Activated CD4-positive, alpha-beta T cell treated with anti-CD3 and anti-CD28 coated beads, Interleukin-2, amount 10 ng/mL, durations not matched to agents 7 days and 5 days (primary cell): ENCODE measurements around the gene DCBLD1. TPM values are rescaled to one million over a fixed set of nuclear protein-coding genes. Genes with fewer than 3 reads are reported as not detected.
"Not testable (repeated sequence)": the region's sequence is repeated elsewhere in the genome, so short reads cannot be mapped to it uniquely, and the experiment has no call there.

Experiments used
- CTCF ChIA-PET: fragments of 350-600 bp; sonication (Branson Sonifier 250); formaldehyde crosslinking; loops from one replicate; lab custom pipeline; 2021; ENCODE audit warnings: antibody characterized with exemption; lab: Charles Lee
- POLR2A ChIA-PET: fragments of 350-600 bp; sonication (Branson Sonifier 250); formaldehyde crosslinking; loops from one replicate; lab custom pipeline; 2021; ENCODE audit warnings: antibody characterized with exemption; lab: Charles Lee
- DNase-seq: peaks from one replicate; pipeline ENCODE4 v3.0.0-alpha.2; 2020
- H3K27ac Mint-ChIP-seq: one replicate; pipeline ENCODE4 v1.8.0; 2021; ENCODE audit warnings: mild to moderate bottlenecking, moderate library complexity, mixed read lengths
- H3K27me3 Mint-ChIP-seq: one replicate; pipeline ENCODE4 v1.8.0; 2021; ENCODE audit warnings: mixed read lengths
- H3K36me3 Mint-ChIP-seq: one replicate; pipeline ENCODE4 v1.8.0; 2021; ENCODE audit warnings: low read depth, mixed read lengths
- H3K4me1 Mint-ChIP-seq: one replicate; pipeline ENCODE4 v1.8.0; 2021; ENCODE audit warnings: mixed read lengths
- H3K4me3 Mint-ChIP-seq: one replicate; pipeline ENCODE4 v1.8.0; 2021; ENCODE audit warnings: mild to moderate bottlenecking, moderate library complexity, mixed read lengths
- H3K9me3 Mint-ChIP-seq: one replicate; pipeline ENCODE4 v1.8.0; 2021; ENCODE audit warnings: mixed read lengths
- total RNA-seq, 2 experiments: library from RNA; stranded (reverse); gene quantifications; one replicate each; pipeline ENCODE4 v1.2.3, GENCODE V29; 2021

The DCBLD1 gene
- total RNA-seq, 2 experiments from 2014 or later: 3.7 to 5.1 TPM

- Mint-ChIP-seq H3K27me3 (peaks cover 1% of the 10 kb centered on the region), H3K27ac (no peak overlapping the region), H3K4me1 (no peaks in the 10 kb centered on the region), H3K4me3 (no peak overlapping the region), H3K36me3 (no peaks in the 10 kb centered on the region), H3K9me3 (no peaks in the 10 kb centered on the region)
- ChIA-PET CTCF (no interaction called here), POLR2A (no interaction called here)
- no peak for DNase-seq
These were observed 23.8 kb downstream of the DCBLD1 start for GRCh38 chr6:117506180-117506835.

- H3K36me3 Mint-ChIP-seq: no peaks in the 10 kb centered on the region
- H3K9me3 Mint-ChIP-seq: no peaks in the 10 kb centered on the region
- H3K27ac Mint-ChIP-seq: no peak overlapping the region
- CTCF ChIA-PET: no interaction called here
- no peak for DNase-seq
- no peak overlapping the region for H3K4me3 Mint-ChIP-seq
- POLR2A ChIA-PET: interaction anchor here (0.6 kb wide), 1 partner anchor 58 kb away, joined by 3 read pairs; no protein-coding TSS in a partner anchor
- H3K27me3 Mint-ChIP-seq: peaks cover 1% of the 10 kb centered on the region
- no peaks in the 10 kb centered on the region for H3K4me1 Mint-ChIP-seq
These were observed 24.4 kb downstream of the DCBLD1 start for GRCh38 chr6:117506907-117507306.

DNA sequence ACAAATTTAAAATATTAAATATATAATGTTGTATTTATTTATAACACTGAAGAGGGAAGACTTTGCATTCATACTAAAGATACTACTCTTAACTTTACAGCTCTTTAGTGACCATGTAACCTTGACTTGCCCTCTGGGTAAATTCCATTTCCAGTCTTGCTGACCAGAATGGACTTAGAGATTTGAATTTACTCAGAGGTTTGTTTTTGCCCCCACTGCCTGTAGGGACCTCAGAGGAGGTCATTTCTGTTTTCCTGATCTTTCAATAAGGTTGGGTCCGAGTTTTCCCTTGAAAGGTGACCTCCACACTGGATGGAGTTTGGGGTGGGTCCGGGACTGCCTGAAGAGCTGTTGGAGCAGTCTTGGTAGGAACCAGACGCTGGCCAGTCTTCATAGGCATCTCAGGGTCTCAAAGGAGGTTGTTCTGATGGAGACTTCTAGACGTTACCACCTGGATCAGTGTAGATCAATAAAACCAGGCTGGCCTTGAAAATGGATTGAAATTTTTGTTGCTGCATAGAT lies 26.0 kb downstream of the DCBLD1 start:
- no peaks in the 10 kb centered on the region for H3K4me1 Mint-ChIP-seq
- no peak for DNase-seq
- H3K9me3 Mint-ChIP-seq: no peaks in the 10 kb centered on the region
- peaks cover 1% of the 10 kb centered on the region for H3K27me3 Mint-ChIP-seq
- ChIA-PET POLR2A (no interaction called here), CTCF (interaction anchor here (1.2 kb wide), 1 partner anchor 25 kb away, joined by 4 read pairs; no protein-coding TSS in a partner anchor)
- H3K4me3 Mint-ChIP-seq: no peak overlapping the region
- no peak overlapping the region for H3K27ac Mint-ChIP-seq
- H3K36me3 Mint-ChIP-seq: no peaks in the 10 kb centered on the region

DNA sequence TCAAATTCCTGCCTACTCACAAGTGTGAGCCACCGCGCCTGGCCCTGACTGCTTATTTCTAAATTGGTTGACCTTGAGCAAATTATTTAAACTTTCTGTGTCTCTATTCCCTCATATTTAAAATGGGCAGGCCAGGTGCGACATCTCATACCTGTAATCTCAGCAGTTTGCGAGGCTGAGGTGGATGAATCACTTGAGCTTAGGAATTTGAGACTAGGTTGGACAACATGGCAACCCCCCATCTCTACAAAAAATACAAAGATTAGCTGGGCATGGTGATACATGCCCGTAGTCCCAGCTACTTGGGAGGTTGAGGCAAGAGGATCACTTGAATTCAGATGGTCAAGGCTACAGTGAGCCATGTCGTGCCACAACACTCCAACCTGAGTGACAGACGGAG lies 26.5 kb downstream of the DCBLD1 start:
- H3K36me3 Mint-ChIP-seq: no peaks in the 10 kb centered on the region
- DNase-seq: no peak
- H3K4me1 Mint-ChIP-seq: no peaks in the 10 kb centered on the region
- H3K27ac Mint-ChIP-seq: no peak overlapping the region
- H3K4me3 Mint-ChIP-seq: no peak overlapping the region
- no peaks in the 10 kb centered on the region for H3K9me3 Mint-ChIP-seq
- CTCF ChIA-PET: interaction anchor here (1.2 kb wide), 1 partner anchor 26 kb away, joined by 4 read pairs; no protein-coding TSS in a partner anchor
- POLR2A ChIA-PET: no interaction called here
- peaks cover 1% of the 10 kb centered on the region for H3K27me3 Mint-ChIP-seq

DNA sequence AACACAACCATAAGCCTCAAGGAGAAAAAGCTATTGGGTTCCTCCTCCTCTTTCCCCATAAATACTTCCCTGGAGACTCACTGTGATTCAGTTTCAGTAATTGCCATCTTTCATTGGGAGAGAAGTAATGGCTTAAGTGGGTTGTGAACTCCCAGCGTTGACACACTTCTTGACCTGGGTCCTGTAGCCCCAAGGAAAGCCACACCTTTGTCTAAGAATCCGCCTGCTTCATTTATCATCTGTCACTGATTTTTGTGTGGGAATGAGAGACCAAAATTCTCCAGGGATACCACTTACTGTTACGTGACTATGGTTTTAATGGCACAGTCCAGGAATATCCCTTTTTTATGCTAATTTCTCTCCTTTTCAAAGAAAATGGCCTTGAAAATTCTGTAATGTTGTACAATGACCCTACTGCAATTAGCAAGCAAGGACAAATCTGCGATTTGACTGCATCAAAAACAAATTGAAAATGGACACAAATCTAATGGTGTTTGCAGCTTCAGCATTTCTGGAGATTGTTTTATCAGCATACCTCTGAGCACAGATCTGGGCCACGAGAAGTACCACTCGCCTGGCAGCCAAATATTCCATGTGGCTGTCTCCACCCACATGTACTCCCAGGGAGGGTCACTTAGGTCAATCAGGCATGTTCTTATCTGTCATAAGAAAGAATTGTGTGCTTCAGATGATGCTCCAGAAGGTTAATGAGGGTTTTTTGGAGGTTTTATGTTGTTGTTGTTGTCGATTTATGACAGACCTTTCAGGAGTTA lies 29.8 kb downstream of the DCBLD1 start:
- DNase-seq: no peak
- Mint-ChIP-seq H3K27me3 (peaks cover 1% of the 10 kb centered on the region), H3K4me1 (no peaks in the 10 kb centered on the region), H3K4me3 (no peak overlapping the region), H3K9me3 (no peaks in the 10 kb centered on the region), H3K36me3 (no peaks in the 10 kb centered on the region), H3K27ac (no peak overlapping the region)
- POLR2A ChIA-PET: no interaction called here
- CTCF ChIA-PET: no interaction called here

DNA sequence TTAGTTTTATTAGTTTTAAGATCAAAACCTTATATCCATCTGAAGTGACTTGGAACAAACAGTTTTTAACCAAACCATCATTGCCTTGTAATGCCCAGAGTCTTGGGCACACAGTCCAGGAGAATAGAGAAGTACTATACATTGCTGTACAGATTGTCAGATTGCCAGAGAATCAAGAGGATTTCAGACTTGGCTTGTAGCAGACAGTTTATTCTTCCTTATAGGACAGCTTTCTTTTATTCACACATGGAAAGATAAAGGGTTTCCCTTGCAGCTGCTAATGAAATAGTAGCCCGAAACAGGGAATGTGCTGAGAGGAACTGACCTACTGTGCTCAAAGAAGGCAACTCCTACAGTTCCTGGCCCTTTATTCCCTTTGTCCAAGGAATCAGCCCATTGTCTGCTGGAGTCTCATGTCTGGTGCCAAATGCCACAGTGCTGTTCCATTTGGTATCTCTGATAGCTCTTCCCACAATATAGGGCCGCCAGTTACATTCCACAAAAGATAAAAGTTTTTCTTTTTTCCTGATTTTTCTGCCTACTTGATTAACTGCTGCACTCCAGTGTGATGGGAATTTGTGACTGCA lies 30.6 kb downstream of the DCBLD1 start:
- H3K9me3 Mint-ChIP-seq: no peaks in the 10 kb centered on the region

GRCh38 chr6:117513778-117514365 lies 31.4 kb downstream of the DCBLD1 start:
- Mint-ChIP-seq H3K36me3 (no peaks in the 10 kb centered on the region), H3K4me3 (no peak overlapping the region), H3K27ac (no peak overlapping the region), H3K4me1 (no peaks in the 10 kb centered on the region), H3K27me3 (peaks cover under 1% of the 10 kb centered on the region), H3K9me3 (no peaks in the 10 kb centered on the region)
- no peak for DNase-seq
- ChIA-PET POLR2A (no interaction called here), CTCF (no interaction called here)

More for the DNA sequence above, 30.6 kb downstream of the DCBLD1 start:
- DNase-seq: no peak
- H3K27ac Mint-ChIP-seq: no peak overlapping the region
- no peaks in the 10 kb centered on the region for H3K4me1 Mint-ChIP-seq
- peaks cover 1% of the 10 kb centered on the region for H3K27me3 Mint-ChIP-seq
- H3K36me3 Mint-ChIP-seq: no peaks in the 10 kb centered on the region
- ChIA-PET POLR2A (no interaction called here), CTCF (no interaction called here)
- H3K4me3 Mint-ChIP-seq: no peak overlapping the region

- CTCF ChIA-PET: no interaction called here
- Mint-ChIP-seq H3K4me1 (no peaks in the 10 kb centered on the region), H3K4me3 (no peak overlapping the region), H3K36me3 (no peaks in the 10 kb centered on the region), H3K9me3 (no peaks in the 10 kb centered on the region), H3K27me3 (no peaks in the 10 kb centered on the region), H3K27ac (no peak overlapping the region)
- POLR2A ChIA-PET: no interaction called here
- DNase-seq: no peak
These were observed 32.2 kb downstream of the DCBLD1 start for GRCh38 chr6:117514655-117515054.

DNA sequence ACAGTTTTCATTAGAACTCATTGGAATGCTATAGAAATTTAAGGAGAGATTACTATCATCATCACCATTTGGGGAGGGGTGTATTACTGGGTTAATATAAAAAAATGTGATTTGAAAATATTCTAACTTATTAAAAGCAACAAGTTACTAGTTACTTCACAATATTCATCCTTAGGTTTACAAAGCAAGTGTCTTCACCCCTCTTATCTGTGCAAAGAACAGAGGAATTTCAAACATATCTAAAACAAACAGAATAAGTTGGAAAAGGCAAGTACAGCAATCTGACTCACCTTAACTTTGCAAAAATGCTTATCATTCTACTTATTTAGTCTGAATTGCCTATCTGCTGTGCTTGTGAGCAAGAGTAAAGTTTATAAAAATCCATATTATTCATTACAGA lies 32.9 kb downstream of the DCBLD1 start:
- Mint-ChIP-seq H3K4me1 (no peaks in the 10 kb centered on the region), H3K27me3 (no peaks in the 10 kb centered on the region), H3K4me3 (no peak overlapping the region), H3K27ac (no peak overlapping the region), H3K36me3 (no peaks in the 10 kb centered on the region), H3K9me3 (no peaks in the 10 kb centered on the region)
- no peak for DNase-seq
- ChIA-PET POLR2A (no interaction called here), CTCF (no interaction called here)

- H3K4me1 Mint-ChIP-seq, H3K27ac Mint-ChIP-seq, H3K36me3 Mint-ChIP-seq, H3K4me3 Mint-ChIP-seq, H3K9me3 Mint-ChIP-seq, H3K27me3 Mint-ChIP-seq, POLR2A ChIA-PET, DNase-seq, CTCF ChIA-PET: not testable (repeated sequence)
These were observed 35.5 kb downstream of the DCBLD1 start for GRCh38 chr6:117517995-117518394.

GRCh38 chr6:117518870-117519269 lies 36.4 kb downstream of the DCBLD1 start:
- Mint-ChIP-seq H3K27ac (no peak overlapping the region), H3K27me3 (no peaks in the 10 kb centered on the region), H3K4me1 (no peaks in the 10 kb centered on the region), H3K4me3 (no peak overlapping the region), H3K36me3 (no peaks in the 10 kb centered on the region), H3K9me3 (no peaks in the 10 kb centered on the region)
- POLR2A ChIA-PET: no interaction called here
- no peak for DNase-seq
- CTCF ChIA-PET: no interaction called here

DNA sequence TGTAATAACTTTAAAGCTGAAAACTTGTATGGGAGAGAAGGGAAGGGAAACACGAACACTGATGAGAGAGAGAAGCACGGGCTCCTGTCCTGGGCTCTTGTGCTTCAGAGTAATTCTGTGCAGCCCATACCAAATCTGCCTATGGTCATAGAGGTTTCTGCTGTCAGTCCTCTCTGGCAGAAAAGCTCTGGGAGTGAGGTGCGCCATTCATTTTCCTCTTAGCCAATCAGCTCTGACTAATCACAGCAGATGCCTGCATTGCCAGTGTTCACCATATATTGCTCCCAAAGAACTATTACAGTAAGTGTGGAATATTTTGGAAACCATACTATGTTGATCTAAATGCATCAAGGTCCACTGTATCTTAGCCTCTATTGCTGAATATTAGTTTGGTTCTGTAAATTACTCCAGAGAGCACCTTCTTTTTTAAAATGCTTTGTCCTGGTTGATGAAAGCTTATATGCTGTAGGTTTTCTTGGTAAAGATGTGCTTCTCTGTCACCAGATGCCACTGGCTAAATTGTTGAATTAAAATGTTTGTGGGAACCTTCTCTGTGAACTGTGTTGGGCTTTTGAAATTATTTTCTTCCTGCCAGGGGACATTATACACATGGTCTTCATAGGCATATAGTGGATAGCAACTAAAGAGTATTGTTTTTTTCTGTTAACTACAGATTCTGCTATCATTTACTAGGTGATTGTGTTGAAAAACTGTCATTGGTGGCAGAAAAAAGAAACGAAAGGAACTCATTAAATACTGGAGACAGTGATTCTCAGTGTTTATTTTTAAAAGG lies 38.3 kb downstream of the DCBLD1 start:
- Mint-ChIP-seq H3K9me3 (no peaks in the 10 kb centered on the region), H3K27ac (no peak overlapping the region), H3K4me1 (no peaks in the 10 kb centered on the region), H3K4me3 (no peak overlapping the region), H3K27me3 (peaks cover 2% of the 10 kb centered on the region), H3K36me3 (no peaks in the 10 kb centered on the region)
- DNase-seq: no peak
- CTCF ChIA-PET: interaction anchor here (1.3 to 1.7 kb wide), 2 partner anchors 56 to 71 kb away, joined by 3 to 4 read pairs; no protein-coding TSS in a partner anchor
- POLR2A ChIA-PET: interaction anchor here (0.6 kb wide), 1 partner anchor 71 kb away, joined by 3 read pairs; no protein-coding TSS in a partner anchor
